SU-DHL-6 (cell line): Measurements from ENCODE around the gene DUS3L.

Source experiments
- EZH2phosphoT487 ChIP-seq: fragments of 200-600 bp; sonication (generic), shearing (Covaris generic); conservative IDR thresholded peaks from 2 replicates; pipeline ENCODE4 v1.6.1; 2018; ENCODE audit warnings: mild to moderate bottlenecking, antibody characterized with exemption, low read length, moderate library complexity, mixed read lengths
- TF ChIP-seq, protein P1 (sequence below): fragments of 200-600 bp; sonication (generic); IDR thresholded peaks from one replicate; pipeline ENCODE4 v1.5.1; 2017; ENCODE audit warnings: antibody characterized with exemption, mild to moderate bottlenecking, low read length, moderate library complexity; ENCODE audit not compliant: insufficient read depth, poor library complexity, severe bottlenecking

DNA sequence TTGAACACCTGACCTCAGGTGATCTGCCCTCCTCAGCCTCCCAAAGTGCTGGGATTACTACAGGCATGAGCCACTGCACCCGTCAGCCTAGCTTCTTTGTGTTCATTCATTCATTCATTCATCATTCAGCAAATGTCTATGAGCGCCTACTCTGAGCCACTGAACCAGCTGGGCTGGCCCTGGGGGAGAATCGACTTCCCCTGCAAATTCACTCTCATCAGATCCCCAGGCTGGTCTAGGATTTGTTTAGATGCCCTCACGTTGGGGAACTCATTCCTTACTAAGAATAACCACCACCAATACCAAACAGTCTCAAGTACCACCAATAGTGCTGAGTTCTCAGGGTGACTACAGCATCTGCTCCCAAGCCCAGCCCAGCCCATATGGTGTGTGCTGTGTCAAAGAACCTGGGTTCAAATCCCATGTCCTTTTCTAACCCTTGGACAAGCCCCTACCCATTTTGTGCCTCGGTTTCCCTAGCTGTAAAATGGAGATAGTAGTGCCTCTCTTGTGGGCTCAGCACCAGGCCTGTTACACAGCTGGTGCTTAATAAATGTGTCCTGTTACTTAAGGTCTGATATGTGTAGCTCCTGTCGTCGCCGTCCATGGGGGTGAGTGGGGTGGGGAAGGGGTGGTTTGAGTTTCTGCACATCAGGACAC is 30.7 kb upstream of the DUS3L start:
- TF ChIP-seq EZH2phosphoT487 = no peak
- TF ChIP-seq, protein P1, sequence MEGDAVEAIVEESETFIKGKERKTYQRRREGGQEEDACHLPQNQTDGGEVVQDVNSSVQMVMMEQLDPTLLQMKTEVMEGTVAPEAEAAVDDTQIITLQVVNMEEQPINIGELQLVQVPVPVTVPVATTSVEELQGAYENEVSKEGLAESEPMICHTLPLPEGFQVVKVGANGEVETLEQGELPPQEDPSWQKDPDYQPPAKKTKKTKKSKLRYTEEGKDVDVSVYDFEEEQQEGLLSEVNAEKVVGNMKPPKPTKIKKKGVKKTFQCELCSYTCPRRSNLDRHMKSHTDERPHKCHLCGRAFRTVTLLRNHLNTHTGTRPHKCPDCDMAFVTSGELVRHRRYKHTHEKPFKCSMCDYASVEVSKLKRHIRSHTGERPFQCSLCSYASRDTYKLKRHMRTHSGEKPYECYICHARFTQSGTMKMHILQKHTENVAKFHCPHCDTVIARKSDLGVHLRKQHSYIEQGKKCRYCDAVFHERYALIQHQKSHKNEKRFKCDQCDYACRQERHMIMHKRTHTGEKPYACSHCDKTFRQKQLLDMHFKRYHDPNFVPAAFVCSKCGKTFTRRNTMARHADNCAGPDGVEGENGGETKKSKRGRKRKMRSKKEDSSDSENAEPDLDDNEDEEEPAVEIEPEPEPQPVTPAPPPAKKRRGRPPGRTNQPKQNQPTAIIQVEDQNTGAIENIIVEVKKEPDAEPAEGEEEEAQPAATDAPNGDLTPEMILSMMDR = no peak
